Stimulated activated naive CD8-positive, alpha-beta T cell treated with anti-CD3 and anti-CD28 coated beads, Interleukin-15, Interleukin-2, amounts not matched to agents 100 U/mL and 50 U/mL, for 24 hours (primary cell): Measurements from ENCODE around the gene ZNF511.

ENCODE experiments used
- ATAC-seq: fragments of 150-1000 bp; cut with Tn5 transposase; one replicate; pipeline ENCODE4 v1.10.0; 2021
- DNase-seq: peaks from one replicate; pipeline ENCODE4 v3.0.0; 2021

Gene ZNF511

DNA sequence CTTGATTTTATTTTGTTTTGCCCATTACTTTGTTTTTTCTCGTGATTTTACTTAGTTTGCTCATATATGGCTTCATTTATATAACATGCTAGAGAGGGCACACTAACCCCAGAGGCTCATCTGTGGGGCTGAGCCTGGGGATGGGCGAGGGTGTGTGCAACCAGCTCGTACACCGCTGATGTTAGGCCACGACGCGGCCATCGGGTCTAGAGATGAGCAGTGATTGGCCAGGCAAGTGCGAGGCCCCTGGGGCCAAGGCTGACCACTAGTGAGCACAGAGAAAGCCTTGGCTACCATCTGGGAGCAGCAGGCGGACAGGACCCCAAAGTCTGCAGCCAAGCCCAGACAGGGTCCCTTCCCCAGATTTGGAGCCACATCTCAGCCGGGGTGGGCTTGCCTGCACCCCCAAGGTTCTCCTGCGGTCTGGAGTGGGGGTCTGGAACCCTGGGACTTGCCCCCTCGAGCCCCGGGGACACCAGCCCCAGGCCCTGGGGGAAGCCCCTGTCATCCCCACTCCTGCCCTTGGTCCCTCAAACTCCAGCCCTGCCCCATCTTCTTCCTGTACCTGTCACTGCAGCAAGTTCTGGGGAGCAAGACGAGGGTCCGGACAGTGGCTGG, 45.4 kb downstream of the ZNF511 start:
- ATAC-seq: no peak
- no peak for DNase-seq

DNA sequence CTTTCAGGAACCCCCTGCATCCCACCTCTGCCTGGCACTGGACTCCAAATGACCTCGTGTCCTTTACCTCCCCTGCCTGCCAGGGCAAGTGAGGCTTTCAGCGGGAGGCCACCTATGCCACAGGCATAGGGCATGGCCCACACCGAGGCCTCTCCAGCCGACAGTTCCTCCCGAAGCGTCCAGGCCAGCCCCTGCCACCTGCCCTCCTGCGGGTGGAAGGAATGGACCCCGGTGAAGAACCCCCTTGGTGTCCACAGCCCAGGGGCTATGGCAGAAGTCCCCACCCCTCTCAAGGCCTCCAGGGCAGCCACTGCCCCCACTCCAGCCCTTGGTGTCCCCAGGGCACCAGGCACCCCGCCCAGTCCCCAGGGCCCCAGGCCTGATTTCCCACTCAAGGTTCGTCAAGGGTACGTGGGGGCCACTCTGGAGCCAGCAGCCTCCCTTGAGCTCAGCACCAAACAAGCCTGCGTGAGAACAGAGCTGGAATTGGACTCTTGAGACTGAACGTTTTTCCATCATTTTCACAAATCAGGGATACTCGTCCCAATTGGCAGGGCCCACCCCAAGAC, 46.0 kb downstream of the ZNF511 start:
- ATAC-seq: no peak
- DNase-seq: no peak

DNA sequence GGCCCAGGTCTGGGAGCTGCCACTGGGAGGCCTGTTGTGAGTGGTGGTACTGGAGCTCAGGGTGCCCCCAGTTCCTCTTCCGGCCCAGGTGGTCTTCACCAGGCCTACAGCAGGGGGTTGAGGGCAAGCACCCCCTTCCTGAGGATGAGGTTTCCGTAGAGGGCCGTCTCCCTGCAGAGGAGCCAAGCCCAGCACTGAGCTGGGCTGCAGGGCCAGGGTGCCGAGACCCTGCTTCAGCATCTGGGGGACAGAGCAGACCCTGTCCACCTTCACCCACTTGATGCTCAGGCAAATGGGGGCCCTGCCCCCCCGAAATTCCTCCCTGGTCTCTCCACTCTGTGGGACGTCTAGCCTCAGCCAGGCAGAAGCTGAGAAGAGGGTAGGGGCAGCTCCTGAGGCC, 46.6 kb downstream of the ZNF511 start:
- ATAC-seq (no peak), DNase-seq (no peak)

DNA sequence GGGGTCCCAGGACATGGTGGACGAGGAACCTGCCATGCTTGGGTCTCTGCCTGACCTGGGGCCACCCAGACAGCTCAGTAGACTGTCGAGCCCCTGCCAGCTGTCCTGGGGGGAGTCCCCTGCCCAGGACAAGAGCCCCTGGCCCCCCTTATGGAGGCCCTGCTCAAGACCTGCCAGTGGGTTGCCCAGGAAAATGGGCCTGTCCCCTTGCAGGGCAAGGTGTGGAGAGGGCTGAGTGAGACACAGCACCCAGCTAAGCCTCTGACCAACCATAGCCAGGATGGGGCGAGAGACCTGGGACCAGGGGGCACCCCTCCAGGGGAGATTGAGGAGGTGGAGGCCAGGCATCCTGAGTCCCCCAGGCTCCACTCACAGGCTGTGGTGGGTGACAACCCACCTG, 47.3 kb downstream of the ZNF511 start:
- DNase-seq: no peak
- ATAC-seq: no peak

DNA sequence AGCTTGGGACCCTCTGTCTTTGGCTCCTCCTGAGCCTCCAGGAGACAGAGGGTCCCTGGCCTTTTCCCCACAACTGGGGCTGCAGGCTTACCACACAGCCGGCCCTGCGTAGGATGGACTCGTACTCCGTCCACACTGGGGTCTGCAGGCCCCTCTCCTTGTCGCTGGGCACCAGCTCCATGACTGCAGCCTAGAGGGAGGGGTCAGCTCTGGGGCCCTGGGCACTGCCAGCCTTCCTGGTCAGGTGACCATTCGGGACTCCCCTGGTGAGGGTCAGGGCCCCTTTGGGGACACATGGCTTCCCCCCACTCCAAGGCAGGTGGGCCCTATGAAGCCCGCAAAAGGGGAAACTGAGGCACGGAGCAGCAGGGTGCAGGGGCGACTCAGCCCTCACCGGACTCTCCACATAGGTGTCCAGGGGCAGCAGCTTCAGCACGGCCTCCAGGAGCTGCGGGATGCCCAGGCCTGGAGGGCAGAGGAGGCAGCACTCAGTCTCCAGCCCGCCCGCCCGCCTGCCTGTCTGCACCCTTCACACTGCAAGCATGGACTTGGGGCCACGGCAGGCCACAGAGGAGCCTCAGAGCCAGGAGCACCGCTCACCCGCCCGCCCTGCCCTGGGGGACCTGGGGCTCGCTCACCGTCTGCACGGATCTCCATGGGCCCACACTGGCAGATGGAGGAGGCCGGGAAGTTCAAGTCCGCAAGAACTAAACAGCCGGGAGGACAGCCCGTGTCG, 48.0 kb downstream of the ZNF511 start:
- no peak for DNase-seq
- no peak for ATAC-seq

DNA sequence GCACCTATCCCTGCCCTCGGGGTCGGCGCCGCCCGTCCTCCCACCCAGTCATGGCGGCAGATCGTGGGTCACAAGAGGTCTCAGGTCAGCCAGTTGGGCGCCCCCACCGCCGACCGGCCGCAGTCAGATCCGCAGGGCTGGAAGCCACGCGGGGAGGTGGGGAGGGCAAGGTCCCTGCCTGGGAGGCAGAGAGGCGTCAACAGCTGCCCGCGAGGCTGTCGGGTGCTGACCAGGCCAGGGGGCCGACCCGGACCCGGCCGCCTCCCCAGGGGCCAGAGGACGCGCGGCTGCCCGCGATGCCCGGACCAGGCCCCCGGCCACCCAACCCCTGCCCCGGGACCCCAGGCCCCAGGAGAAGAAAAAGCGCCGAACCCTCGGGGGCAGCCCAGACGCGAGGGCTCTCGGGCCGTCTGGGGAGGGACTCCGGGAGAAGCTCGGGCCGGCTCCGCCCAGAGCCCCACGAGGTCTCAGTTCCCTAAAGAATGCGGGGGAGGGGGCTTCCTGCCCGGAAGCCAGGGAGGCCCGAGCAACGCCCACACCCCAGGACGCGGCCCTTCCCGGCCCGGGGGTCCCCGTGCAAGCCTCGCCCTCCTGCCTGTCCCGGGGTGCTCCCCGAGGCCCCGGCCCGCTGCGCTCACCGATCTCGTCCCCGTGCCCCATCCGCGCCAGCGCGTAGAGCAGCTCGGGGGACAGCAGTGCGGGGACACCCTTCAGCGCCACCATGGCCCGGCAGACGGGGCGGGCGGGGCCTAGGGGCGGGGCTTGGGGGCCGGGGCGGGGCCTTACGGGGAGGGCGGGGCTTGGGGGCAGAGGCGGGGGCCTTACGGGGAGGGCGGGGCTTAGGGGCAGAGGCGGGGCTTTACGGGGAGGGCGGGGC, 48.8 kb downstream of the ZNF511 start, which contains the start of gene FUOM:
FUOM (minus strand) TSS at position 735 of the 877 bp plus-strand sequence; CDS start at position 723, 12 bp downstream.
- ATAC-seq (peak; percentile 85), DNase-seq (peak; percentile 81)

DNA sequence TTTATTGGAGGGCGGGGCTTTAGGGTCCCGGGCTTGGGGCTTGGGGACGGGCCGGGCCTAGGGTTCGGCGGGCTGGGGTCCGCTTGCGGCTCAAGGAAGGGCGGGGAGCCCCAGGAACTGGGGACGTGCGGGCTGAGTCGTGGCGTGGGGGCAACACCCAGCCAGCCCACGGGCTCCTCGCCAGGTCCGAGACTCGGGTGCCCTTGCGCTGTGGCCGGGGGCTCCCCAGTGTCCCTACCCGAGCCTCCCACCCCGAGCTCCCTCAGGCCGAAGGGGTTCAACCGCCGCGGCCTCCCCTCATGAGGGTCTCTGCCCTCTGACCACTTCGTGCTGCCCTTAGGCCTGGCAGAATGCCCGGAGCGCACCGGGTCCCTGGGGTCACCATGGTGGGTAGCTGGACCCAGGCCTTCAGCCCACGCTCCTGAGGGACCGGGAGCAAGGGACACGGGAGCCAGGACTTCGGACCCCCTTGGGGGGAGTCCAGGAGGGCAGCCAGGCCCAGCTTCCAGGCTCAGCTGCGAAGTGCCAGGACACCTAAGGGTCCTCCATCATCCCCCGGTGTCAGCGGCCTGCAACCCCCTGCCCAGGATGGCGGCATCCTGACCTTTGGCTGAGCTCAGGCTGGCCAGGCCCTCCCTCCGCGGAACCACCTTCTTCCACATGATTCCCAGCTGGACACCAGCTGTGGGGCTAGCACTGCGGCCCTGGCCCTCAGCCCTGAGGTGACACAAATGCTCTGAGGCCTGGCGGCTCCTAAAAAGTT, 49.6 kb downstream of the ZNF511 start:
- ATAC-seq (no peak), DNase-seq (no peak)

DNA sequence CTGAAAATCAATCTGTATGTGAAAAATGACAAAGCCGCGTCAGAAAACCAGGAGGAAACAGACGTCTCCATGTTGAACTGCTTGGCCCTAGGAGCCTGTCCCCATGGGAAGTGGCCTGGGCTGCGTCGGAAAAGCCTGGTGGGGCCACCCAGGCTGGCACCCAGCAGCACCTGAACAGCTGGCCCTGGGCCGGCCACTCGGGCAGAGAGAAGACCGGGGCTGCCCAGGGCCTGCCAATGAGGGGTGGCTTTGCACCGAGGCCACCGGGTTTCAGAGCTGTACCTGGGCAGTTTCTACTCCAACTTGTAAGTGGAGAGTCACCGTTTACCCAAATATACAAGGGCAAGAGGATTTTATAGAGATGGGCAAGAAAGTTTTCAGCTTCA, 50.2 kb downstream of the ZNF511 start:
- no peak for DNase-seq
- ATAC-seq: no peak

DNA sequence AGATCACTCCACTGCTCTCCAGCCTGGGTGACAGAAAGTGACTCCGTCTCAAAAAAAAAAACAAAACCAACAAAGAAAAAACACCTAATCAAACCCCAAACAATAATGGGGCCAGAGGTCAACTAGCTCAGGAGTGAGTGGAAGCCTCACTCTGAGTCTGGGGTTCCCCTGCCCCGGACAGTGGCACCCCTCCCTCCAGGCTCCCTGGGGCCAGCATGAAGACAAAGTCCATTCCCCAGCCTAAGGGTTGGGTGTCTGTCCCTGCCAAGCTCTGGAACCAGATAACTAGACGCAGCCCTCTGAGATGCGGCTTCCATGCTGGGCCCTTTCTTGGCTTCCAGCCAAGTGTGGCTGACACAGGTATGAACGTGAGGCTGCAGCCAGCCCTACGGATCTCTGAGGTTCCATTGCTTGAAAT, 50.8 kb downstream of the ZNF511 start:
- ATAC-seq (no peak), DNase-seq (no peak)

DNA sequence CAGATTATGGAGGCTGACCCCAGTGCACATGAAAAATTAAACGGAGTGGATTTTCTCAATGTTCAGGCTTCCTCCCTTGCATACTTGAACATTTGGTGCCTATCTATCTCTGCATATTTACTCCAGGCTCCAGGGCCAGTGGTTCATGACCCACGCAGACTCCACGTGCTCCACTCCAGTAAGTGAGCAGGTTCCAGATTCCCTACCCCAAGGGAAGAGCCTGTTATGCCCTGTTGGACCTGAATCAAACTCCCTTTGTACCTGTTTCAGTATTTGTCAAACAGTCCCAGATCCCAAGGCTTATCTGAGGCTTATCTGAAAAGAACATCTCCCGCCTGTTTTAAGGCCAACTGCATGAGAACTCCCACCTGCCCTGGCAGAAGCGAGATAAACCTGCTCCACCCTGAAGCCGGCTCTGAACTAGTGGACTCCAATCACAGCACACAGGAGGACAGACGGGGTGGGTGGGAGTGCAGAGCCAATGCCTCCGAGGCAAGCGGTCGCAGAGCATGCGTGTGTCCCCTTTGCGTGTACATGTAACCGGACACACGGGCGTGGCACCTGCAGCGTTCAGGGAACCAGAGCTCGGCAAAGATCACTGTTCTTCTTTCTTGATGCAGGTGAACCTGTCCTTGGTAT, 51.4 kb downstream of the ZNF511 start:
- ATAC-seq: no peak
- DNase-seq: no peak

DNA sequence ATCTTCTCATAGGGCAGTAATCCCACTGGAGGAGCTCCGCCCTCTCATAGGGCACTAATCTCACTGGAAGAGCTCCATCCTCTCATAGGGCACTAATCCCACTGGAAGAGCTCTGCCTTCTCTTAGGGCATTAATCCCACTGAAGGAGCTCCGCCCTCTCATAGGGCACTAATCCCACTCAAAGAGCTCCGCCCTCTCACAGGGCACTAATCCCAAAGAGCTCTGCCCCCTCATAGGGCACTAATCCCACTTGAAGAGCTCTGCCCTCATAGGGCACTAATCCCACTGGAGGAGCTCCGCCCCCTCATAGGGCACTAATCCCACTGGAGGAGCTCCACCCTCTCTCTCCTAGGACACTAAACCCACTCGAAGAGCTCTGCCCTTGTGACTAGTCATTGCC, 52.5 kb downstream of the ZNF511 start:
- ATAC-seq: no peak
- DNase-seq: no peak

DNA sequence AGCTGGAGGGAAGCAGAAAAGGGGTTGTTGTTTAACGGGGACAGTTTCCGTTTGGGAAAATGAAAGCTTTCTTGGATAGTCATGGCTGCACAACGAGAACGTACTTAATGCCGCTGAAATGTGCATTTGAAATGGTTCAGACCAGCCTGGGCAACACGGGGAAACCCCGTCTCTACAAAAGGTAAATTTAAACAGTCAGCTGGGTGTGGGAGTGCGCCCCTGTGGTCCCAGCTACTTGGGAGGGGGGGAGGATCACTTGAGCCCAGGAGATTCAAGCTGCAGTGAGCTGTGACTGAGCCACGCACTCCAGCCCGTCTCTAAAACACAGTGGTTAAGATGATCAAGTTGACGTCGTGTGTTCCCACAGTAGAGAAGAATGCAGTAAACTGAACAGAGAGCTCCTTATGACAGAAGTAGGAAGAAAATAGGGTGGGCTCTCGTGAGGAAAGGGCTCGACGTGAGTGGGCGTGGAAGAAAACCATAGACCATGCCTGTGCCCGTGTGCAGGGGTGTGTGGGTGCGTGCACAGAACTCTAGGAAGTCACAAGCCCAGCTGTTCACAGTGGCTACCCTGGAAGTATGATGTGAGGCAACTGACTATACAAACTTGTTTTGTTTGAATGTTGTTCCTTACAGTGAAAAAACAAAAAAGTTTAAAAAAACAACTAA, 53.2 kb downstream of the ZNF511 start:
- DNase-seq: no peak
- no peak for ATAC-seq
